NCI-H524 (cell line): ENCODE measurements around the gene NUDT4.
"Not testable (repeated sequence)": the region's sequence is repeated elsewhere in the genome, so short reads cannot be mapped to it uniquely, and the experiment has no call there.

Source experiments
- DNase-seq, 2 experiments: peaks; one replicate each; lab custom pipeline; 2025; lab: John Stamatoyannopoulos, UW

The NUDT4 gene

GRCh38 chr12:93366422-93366821, 11.3 kb upstream of the NUDT4 start:
- DNase-seq = peak in 1 of 2 experiments; percentile 7

GRCh38 chr12:93368766-93369165, 9.0 kb upstream of the NUDT4 start:
- DNase-seq = no peak

GRCh38 chr12:93369505-93369904, 8.2 kb upstream of the NUDT4 start:
- DNase-seq = no peak

GRCh38 chr12:93370947-93371346, 6.8 kb upstream of the NUDT4 start:
- DNase-seq = no peak

DNA sequence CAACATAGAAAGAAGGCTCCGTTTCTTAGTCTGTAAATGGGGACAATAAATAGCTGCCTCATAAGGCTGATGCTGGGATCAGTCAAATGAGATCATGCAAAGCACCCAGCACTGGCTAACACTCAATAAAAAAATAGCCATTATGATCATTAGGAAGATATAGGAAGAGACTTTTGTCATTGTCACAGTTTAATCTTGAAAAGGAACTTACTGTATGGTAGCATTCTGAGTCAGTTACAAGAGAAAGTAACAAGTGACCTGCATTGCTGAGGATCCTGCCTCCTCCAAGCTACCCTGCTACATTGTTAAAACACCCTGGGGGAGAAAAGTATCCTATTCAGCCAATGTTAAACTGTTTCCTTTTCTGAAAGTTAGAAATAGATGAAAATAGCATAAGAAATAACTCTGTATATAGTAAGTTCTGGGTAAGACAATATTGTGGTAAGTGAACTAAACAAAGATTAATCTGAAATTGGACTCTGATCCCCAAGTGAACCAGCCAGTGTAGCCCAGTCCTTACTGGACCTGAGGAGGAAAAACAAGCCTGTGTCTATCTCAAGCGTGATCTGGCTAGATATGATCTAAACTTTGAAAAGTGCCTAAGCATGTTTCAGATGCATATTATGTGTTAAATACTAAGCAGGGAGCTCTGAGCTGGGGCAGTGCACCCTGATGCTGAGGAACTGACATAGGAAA, 3.6 kb upstream of the NUDT4 start:
- DNase-seq = no peak

DNA sequence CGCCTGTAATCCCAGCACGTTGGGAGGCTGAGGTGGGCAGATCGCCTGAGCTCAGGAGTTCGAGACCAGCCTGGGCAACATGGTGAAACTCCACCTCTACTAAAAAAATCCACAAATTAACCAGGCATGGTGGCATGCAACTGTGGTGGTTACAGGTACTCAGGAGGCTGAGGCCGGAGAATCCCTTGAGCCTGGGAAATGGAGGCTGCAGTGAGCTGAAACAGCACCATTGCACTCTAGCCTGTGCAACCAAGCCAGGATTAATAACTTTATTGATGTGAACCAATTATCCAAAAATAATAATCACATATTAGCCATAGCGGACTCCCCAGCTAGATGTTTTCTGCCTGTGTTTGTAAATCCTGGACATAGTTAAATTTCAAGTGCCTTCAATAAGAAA, 1.8 kb upstream of the NUDT4 start:
- no peak for DNase-seq

GRCh38 chr12:93376436-93377251, 1.1 kb upstream of the NUDT4 start:
- DNase-seq = peak in 1 of 2 experiments; percentile 13

DNA sequence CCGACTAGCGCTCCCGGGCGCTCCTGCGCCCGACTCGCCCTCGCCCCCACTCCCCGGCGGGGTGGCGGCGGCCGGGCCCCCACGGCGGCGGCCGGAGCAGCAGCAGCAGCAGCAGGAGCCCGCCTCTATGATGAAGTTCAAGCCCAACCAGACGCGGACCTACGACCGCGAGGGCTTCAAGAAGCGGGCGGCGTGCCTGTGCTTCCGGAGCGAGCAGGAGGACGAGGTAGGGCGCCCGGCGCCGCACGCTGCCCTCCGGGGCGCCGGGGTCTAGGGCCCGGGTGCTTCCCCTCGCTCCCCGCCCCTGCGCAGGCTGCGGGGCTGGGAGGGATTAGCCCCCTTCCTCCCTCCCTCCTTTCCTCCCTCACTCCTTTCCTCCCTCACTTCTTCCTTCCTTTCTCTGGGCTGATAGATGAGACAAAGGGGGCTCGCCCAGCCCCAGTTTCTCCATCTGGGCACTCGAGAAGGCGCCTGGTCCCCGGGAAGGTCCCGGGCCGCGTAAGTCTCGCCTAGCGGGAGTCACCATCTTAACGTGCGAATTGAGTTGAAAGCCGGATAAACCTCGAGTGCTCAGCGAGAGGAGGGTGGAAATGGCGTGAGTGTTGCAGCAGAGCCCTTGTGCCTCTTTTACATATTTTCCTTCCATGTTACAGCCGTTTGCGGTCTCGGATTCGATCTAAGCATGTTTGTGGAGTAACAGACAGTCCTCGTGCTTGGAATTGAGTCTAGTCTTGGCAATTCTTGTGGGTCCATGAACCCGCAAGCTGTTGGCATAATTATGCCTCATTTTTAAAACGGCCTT, 672 bp downstream of the NUDT4 start:
- peak; percentile 47 to 57 for DNase-seq

GRCh38 chr12:93378998-93379325, 1.2 kb downstream of the NUDT4 start:
- DNase-seq = peak; percentile 74 to 83

- peak in 1 of 2 experiments; percentile 20 for DNase-seq
These were observed 1.7 kb downstream of the NUDT4 start for GRCh38 chr12:93379326-93379980.

- DNase-seq = peak in 1 of 2 experiments; percentile 20
These were observed 2.2 kb downstream of the NUDT4 start for GRCh38 chr12:93379981-93380361.

GRCh38 chr12:93380480-93381121, 2.9 kb downstream of the NUDT4 start:
- DNase-seq = peak in 1 of 2 experiments; percentile 54

DNA sequence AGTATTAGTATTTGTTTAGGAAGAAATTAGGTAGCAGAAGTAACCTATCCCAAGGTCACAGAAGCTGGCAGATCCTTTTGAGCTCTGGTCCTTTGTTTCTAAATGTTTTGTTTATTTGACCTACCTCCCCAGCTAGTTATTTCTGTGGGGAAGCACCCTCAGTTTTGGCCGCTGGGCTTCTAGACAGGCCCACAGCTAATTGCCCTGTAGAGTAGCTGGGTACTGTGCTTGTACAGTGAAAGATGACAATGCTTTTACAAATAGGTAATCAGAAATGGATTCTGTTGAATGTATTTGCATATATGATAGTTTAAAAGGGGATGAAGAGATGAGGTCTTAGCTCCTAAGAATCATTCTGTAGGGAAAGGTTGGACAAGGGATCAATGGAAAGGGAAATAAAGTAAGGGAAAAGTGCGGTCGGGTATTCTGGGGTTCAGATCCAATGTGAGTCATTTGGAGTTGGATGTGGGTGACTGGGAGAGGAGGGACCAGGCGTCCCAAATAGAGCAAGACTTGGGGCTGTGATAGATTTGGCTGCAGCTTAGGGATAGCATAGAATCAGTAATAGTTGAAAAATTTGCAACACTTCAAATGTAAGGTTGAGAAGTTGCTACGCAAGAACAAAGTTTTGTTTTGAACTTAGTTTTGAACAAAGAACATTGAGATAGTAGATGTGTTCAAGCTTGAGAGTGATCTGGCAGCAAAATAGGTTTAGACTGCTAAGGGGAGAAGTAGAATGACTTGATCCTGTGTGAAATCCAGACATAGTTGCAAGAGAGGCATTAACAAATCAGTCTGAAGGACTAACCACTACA, 3.6 kb downstream of the NUDT4 start:
- DNase-seq = no peak

- not testable (repeated sequence) for DNase-seq
These were observed 4.3 kb downstream of the NUDT4 start for GRCh38 chr12:93381976-93382437.

DNA sequence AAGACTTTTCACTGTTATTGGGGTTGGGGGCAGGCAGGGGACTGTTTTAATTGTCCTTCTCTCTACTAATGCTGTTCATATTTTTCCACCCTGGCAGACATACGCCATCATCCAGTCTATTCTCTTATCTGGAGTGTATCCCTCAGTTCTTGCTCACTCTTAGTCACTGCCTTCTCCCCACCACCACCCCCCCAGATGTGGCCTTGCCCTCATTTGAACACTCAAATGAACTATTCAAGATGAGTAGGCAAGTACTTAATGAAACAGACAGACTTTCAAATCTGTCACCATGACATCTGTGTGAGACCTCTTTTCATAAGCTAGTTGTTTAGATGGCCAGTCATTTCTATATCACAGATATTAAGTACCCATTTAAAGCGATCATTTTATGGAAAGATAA, 10.1 kb downstream of the NUDT4 start:
- DNase-seq = no peak

- no peak for DNase-seq
These were observed 12.3 kb downstream of the NUDT4 start for GRCh38 chr12:93390031-93390430.

GRCh38 chr12:93390549-93391297, 13.0 kb downstream of the NUDT4 start:
- no peak for DNase-seq

DNA sequence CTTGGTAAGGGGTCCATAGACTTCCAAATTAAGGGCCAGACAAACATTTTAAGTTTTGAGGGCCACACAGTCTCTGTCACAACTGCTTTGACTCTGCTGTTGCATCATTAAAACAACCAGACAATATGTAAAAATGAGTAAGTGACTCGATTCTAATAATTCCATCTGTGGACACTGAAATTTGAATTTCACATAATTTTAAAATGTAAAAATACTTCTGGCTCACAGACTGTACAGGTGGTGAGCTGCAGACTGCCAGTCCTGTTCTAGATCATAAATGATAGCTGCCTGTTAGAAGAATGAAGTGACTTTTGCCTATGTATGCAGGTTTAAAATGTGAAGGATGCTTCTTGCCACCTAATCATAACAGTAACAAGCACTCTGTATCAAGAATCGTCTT, 15.7 kb downstream of the NUDT4 start:
- DNase-seq = no peak

DNA sequence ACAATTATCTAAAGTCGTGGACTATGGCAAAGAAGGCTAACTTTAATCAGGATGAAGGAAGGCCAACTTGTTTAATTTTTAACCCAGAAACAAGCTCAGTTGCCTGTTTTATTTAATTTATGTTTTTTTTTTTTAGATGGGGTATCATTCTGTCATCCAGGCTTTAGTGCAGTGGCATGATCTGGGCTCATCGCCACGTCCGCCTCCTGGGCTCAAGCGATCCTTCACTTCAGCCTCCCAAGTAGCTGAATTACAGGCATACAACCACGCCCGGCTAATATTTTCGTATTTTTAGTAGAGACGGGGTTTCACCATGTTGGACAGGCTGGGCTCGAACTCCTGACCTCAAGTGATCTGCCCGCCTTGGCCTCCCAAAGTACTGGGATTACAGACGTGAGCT, 19.7 kb downstream of the NUDT4 start:
- no peak for DNase-seq
